Germinal center (tissue), 1 donor: ENCODE data around the gene SMYD2.

Source experiments
- DNase-seq: peaks from one replicate; pipeline ENCODE4 v3.0.0; 2012; ENCODE audit warnings: mixed read lengths, low spot score

Gene SMYD2

GRCh38 chr1:214329470-214330220 is 48.7 kb downstream of the SMYD2 start:
- no peak for DNase-seq

GRCh38 chr1:214330222-214330621 is 49.3 kb downstream of the SMYD2 start:
- no peak for DNase-seq

GRCh38 chr1:214330715-214331114 is 49.8 kb downstream of the SMYD2 start:
- DNase-seq: no peak

DNA sequence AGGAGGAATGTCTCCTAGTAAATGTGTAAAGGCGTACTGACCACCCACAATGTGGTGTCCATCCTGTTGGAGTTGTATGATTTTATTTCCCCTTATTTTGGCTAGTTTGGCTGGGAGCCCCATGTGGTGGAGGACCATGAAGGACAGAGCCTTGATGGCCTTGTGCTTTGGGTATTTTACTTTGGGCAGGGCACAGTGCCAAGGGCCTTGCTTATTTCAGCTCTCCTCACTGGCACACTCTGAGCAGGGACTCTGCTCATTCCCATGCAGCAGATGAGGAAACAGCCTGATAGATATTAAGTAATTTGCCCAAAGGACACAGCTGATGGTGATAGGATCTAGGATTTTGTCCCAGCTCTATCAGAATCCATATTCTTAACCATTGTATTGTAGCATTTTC is 50.2 kb downstream of the SMYD2 start:
- no peak for DNase-seq

DNA sequence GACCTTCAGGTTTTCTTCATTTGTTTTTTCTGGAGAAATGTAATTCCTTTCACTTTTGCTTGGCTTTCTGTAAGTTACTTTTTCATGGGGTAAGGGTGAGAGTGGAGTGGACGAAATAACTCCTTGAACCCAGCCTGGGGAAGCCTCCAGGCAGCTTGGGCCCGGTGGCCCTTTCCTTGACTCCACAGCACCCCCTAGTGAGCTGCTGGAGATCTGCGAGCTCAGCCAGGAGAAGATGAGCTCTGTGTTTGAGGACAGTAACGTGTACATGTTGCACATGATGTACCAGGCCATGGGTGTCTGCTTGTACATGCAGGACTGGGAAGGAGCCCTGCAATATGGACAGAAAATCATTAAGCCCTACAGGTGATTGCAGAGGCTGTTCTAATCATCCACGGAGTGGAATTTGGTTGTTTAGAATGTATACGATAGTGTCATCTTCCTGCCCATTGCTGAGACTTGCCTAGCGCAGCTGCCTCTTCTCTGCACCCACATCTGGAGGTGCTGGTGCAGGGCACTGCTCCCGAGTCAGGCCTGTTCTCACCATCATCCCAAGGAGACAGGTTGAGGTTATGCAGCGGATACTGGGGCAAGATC is 51.0 kb downstream of the SMYD2 start:
- peak; percentile 70 for DNase-seq

DNA sequence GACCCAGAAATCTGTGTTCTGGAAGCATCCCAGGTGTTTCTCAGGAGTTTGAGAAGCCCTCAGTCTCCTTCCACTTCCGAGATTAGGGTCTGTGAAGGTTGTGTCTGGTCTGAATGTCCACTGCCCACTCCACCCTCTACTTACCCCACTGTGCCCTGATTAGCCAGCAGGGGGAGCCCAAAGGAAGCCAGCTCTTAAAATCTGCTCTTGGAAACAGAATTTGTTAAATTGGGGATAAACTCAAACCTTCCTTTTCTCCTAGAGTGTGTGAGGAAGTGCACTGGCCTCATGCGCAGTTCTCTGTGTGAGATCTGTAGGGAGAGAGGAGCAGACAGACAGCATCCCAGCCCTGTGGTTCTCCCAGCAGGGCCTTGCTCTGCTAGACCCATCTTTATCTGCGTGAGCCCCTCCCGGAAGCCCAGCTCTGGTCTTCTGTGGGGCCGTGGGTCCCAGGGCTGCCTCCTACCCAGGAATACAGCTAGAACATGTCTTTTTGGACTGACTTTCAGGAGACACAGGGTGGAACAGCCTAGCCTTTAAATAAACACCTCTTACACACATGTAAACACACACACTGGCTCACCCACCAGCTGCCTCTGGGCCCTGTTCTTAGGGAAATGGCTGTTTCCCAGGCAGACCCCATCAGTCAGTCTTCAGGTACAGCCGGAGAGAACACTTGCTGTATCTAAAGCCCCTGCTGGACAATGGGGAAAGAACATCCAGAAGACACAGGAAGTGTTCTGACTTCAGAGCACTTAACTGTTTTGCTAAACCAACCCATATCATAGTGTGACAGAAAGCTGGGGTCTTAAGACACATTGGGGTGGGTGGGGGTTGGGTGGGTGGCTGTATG is 52.2 kb downstream of the SMYD2 start:
- DNase-seq: peak; percentile 33

- DNase-seq: no peak
Observed at GRCh38 chr1:214335567-214335966, 54.6 kb downstream of the SMYD2 start.

DNA sequence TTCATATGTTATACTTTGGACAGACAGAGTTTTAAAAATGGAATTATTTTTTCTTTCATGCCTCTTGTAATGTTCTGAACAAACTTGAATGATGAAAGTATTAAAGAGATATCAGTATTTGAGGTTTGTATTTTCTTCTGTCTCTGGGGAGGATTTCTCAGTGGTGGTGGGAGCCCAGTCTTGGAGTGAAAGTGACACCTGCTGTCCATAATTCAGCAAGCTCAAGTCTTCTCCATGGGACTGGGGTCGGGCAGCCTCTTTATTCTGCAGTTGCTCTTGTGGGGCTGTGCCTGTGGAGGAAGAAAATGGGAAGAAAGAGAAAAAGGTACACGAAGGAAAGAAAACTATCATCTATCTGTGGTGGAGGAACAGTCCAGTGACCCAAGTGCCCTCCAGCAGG is 56.1 kb downstream of the SMYD2 start:
- no peak for DNase-seq

- no peak for DNase-seq
Observed at GRCh38 chr1:214337511-214337910, 56.6 kb downstream of the SMYD2 start.

DNA sequence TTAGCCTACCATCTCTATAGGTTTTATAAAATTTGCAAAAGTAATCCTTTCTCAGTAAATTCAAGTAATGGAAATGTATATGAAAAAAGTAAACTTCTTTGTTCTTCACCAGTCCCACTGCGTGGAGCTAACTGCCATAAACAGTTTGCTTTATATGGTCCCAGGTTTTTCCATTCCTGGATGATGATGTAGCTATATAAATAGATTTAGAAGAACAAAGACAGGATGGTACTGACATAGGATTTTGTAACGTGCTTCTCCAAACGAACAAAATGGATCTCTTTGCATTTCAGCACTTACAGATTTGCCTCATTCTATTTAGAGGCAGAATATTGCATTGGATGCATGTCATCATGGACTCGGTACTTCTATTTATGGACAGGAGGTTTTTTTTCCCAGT is 57.3 kb downstream of the SMYD2 start:
- DNase-seq: no peak

GRCh38 chr1:214341459-214341858 is 60.5 kb downstream of the SMYD2 start:
- DNase-seq: no peak

GRCh38 chr1:214341932-214342331 is 61.0 kb downstream of the SMYD2 start:
- no peak for DNase-seq

DNA sequence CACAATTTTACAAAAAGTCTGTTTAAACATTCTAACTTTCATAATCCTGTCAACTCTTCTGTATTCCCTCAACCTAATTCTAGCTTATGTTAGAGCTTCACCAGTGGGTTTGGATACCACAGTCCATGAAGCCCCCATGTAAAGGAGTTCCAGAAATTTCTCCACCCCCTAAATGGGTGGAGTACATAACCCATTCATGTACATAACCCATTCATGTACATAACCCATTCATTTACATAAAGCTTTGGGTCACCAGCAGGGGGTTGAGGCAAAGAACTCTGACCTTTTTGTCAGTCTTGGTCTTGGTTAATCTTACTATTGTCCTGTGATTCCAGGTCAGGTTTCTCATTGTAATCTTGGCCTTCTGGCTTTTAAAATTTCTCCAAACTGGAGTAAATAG is 61.6 kb downstream of the SMYD2 start:
- DNase-seq: no peak

DNA sequence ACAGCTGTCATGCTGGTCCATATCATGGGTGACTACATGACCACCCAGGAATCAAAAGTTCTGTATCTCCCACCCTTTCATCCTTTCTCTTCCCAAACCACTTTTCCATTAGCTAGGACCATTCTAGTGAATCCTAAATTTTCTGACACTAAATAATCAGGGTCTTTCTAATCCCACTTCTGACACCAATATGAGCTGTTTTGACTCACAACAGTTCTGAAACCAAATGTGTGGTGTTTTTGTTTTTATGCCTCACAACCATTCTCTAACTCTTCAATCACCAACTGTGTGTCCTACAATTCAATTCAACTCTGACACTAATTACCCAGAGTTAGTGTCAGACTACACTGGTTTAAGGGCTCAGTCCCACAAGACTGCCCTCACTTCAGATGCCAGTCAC is 63.9 kb downstream of the SMYD2 start:
- no peak for DNase-seq

GRCh38 chr1:214349008-214349407 is 68.0 kb downstream of the SMYD2 start:
- DNase-seq: no peak

DNA sequence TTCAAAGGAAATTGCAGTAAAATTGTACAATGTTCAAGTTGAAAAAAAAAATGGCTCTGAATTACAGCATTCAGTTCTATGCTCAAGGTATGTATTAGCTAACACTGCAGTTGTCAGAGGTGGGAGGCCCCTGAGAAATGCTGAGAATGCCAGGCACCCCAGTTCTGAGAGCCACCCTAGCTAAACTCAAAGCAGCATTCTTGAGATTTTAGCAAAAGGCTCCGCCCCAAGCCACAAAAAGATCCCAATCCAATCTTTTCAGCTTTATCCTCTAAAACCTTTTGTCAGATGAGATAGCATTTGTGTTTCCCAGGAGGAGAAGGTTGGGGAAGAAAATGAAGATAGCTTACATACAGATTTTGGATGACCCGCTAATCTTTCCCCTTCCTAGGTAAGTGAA is 68.8 kb downstream of the SMYD2 start:
- DNase-seq: no peak

DNA sequence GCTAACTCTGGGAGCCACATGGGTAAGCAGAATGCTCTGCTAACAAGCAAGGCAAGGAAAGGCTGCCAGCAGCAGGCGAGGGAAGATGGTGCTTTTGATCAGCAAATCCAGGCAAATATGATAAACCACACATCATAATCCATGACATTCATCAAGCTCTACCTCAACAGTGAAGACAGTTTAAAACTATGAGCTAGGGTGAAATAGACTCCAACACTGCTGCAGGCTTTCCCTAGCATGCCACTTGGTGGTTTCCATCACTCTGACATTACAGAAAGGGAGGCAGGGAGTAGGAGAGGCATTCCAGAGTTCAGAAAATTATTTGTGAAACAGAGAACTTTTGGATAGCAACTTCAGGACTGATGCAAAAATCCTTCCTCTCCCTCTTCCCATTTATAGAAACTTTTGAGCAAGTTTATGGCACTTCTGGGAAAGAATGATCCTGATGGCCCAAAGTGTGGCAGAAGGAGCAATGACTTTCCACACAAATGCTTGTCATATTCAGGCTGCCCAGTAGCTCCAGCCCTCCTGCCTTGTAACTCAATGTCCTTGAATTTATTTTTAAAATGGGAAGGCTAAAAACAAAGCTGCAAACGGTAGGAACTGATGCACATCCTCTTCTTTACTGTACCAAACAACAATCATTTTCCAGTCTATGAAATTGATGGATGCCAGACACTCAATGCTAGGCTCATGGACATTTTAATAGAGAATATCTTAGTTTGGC is 70.8 kb downstream of the SMYD2 start:
- DNase-seq: no peak

GRCh38 chr1:214352838-214353237 is 71.9 kb downstream of the SMYD2 start:
- DNase-seq: no peak

DNA sequence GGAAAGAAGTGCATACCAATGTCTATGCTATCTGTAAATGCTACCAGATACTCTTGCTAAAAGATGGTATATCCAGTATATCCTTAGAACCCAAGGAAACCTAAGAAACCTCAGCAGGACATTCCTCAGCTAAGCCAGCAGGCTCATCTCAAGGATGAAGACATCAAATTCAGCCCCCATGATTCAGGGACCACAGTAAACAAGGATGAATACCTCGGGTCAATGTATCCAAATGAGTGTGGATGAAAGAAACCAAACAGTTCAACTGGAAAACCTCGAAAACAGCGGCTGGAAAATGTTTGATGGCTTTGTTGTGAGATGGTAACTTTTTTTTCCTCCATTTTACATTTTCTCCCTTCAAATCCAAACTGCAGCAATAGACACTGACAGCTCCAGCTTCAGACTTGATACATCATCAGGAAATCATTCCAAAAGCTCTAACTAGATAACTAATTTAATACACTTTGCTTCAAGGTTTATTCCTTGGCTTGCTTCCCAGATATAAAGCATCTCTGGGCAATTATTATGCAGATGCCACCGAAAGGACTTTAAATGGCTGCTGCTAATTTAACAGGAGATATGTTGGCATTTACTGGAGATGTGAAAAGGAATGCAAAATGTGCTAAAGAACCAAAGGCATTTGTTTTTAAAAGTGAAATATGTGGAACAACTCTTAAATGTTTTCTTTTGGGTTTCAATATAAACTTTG is 73.6 kb downstream of the SMYD2 start:
- no peak for DNase-seq

DNA sequence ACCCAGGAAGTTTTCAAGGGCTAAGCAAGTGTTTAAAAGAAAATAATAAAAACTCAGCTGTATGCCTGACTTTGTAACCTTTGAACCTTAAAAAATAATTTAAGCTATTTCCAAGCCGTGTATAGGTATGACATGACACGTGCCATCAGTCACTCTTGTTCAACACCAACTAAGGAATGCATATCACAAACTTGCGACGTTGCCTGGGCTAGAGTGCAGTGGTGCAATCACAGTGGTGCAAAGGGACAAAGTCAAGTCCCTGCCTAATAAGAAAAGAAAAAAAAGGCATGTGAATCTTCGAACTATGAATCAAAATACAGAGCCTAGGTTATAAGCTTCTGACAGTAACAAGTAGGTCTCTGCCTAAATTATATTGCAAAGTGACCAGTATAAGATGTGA is 79.2 kb downstream of the SMYD2 start:
- no peak for DNase-seq

DNA sequence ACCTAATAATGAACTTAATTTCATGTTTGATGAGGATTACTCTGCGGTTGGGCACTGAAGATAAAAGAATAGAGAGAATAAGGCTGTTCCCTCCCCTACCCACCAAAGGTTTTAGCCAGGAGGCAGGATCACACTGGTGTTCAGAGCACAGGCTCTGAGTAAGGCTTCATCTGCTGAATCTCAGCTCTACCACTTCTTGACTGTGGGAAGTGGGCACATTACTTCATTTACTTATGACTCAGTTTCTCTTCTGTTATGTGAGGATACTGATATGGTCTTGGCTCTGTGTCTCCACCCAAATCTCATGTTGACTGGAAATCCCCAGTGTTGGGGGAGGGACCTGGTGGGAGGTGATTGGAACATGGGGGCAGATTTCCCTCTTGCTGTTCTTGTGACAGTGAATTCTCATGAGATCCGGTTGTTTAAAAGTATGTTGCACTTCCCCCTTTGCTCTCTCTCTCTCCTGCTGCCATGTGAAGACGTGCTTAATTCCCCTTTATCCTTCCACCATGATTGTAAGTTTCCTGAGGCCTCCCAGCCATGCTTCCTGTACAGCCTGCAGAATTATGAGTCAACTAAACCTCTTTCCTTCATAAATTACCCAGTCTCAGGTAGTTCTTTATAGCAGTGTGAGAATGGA is 79.7 kb downstream of the SMYD2 start:
- no peak for DNase-seq
